Mesenchymal stem cell (in vitro differentiated cells and primary cell): ENCODE results near the gene ERC2.

ENCODE experiments used
- DNase-seq: peaks from one replicate; pipeline ENCODE4 v3.0.0-alpha.2; 2013
- H2AFZ ChIP-seq: one replicate; pipeline ENCODE4 v1.6.1; 2013; ENCODE audit warnings: low read depth, mild to moderate bottlenecking, control low read depth, inconsistent platforms, low read length, moderate library complexity
- H2AK5ac ChIP-seq: 2 replicates; pipeline ENCODE4 v1.6.1; 2013; ENCODE audit warnings: low read length, moderate library complexity, mild to moderate bottlenecking, inconsistent platforms; ENCODE audit not compliant: severe bottlenecking
- H2BK120ac ChIP-seq: one replicate; pipeline ENCODE4 v1.6.1; 2013; ENCODE audit warnings: low read depth, mild to moderate bottlenecking, inconsistent platforms, low read length, moderate library complexity
- H2BK12ac ChIP-seq, 2 experiments: one replicate each; pipeline ENCODE4 v1.6.1; 2013; ENCODE audit warnings: inconsistent platforms in 2 of 2, low read length in 2 of 2, mild to moderate bottlenecking in 2 of 2, moderate library complexity in 2 of 2, control low read depth in 1 of 2
- H2BK15ac ChIP-seq: one replicate; pipeline ENCODE4 v1.6.1; 2013; ENCODE audit warnings: mild to moderate bottlenecking, low read depth, inconsistent platforms; ENCODE audit not compliant: poor library complexity, severe bottlenecking
- H2BK5ac ChIP-seq: 2 replicates; pipeline ENCODE4 v1.6.1; 2013; ENCODE audit warnings: low read depth, mild to moderate bottlenecking, low read length, control low read depth, inconsistent platforms; ENCODE audit not compliant: poor library complexity, severe bottlenecking
- H3K14ac ChIP-seq, 2 experiments: one replicate each; pipeline ENCODE4 v1.6.1; 2013; ENCODE audit warnings: inconsistent platforms in 2 of 2, low read length in 2 of 2, control low read depth in 1 of 2, mild to moderate bottlenecking in 1 of 2, moderate library complexity in 1 of 2
- H3K18ac ChIP-seq, 2 experiments: one replicate each; pipeline ENCODE4 v1.6.1; 2013; ENCODE audit warnings: inconsistent platforms in 2 of 2, low read length in 2 of 2, control low read depth in 1 of 2, low read depth in 1 of 2, mild to moderate bottlenecking in 1 of 2
- H3K23ac ChIP-seq, 2 experiments: one replicate each; pipeline ENCODE4 v1.6.1; 2013; ENCODE audit warnings: inconsistent platforms in 2 of 2, low read length in 2 of 2, mild to moderate bottlenecking in 2 of 2, moderate library complexity in 2 of 2, control low read depth in 1 of 2
- H3K27ac ChIP-seq: 2 replicates; pipeline ENCODE4 v1.5.1; 2013; ENCODE audit warnings: mild to moderate bottlenecking, moderate library complexity, low read length, control low read depth, inconsistent platforms; ENCODE audit not compliant: poor library complexity, severe bottlenecking
- H3K27me3 ChIP-seq, 2 experiments: 2 replicates each; pipeline versions ENCODE4 v1.6.1 to v1.7.0; 2013; ENCODE audit warnings: low read length in 2 of 2, mild to moderate bottlenecking in 2 of 2, moderate library complexity in 2 of 2, control low read depth in 1 of 2, inconsistent platforms in 1 of 2; ENCODE audit not compliant: control insufficient read depth in 1 of 2, insufficient read depth in 1 of 2
- H3K36me3 ChIP-seq, 2 experiments: 2 replicates each; pipeline versions ENCODE4 v1.6.1 to v1.7.0; 2013; ENCODE audit warnings: low read length in 2 of 2, control low read depth in 1 of 2, inconsistent platforms in 1 of 2, low read depth in 1 of 2, mild to moderate bottlenecking in 1 of 2; ENCODE audit not compliant: insufficient read depth in 2 of 2, control insufficient read depth in 1 of 2
- H3K4ac ChIP-seq, 2 experiments: one replicate each; pipeline ENCODE4 v1.6.1; 2013; ENCODE audit warnings: inconsistent platforms in 2 of 2, low read length in 2 of 2, mild to moderate bottlenecking in 2 of 2, moderate library complexity in 2 of 2, control low read depth in 1 of 2, low read depth in 1 of 2
- H3K4me1 ChIP-seq: 2 replicates; pipeline ENCODE4 v1.6.1; 2013; ENCODE audit warnings: low read depth, low read length, control low read depth; ENCODE audit not compliant: control insufficient read depth, insufficient read depth
- H3K4me2 ChIP-seq: 2 replicates; pipeline ENCODE4 v1.6.1; 2013; ENCODE audit warnings: low read length, mild to moderate bottlenecking, inconsistent platforms; ENCODE audit not compliant: poor library complexity, severe bottlenecking
- H3K4me3 ChIP-seq, 2 experiments: 2 replicates each; pipeline versions ENCODE4 v1.5.1 to v1.7.0; 2013; ENCODE audit warnings: low read length in 2 of 2, mild to moderate bottlenecking in 2 of 2, control low read depth in 1 of 2, low read depth in 1 of 2; ENCODE audit not compliant: insufficient read depth in 1 of 2
- H3K79me1 ChIP-seq: replicated peaks from 2 replicates; pipeline ENCODE4 v1.6.1; 2013; ENCODE audit warnings: mild to moderate bottlenecking, control low read depth, low read length, inconsistent platforms; ENCODE audit not compliant: poor library complexity, severe bottlenecking
- H3K9ac ChIP-seq: 2 replicates; pipeline ENCODE4 v1.7.0; 2013; ENCODE audit warnings: mild to moderate bottlenecking, low read length, moderate library complexity
- H3K9me3 ChIP-seq: 2 replicates; pipeline ENCODE4 v1.7.0; 2013; ENCODE audit warnings: mild to moderate bottlenecking, low read length; ENCODE audit not compliant: control insufficient read depth
- H4K8ac ChIP-seq: one replicate; pipeline ENCODE4 v1.6.1; 2013; ENCODE audit warnings: inconsistent platforms, mild to moderate bottlenecking, low read length, moderate library complexity
- H4K91ac ChIP-seq: one replicate; pipeline ENCODE4 v1.6.1; 2013; ENCODE audit warnings: mild to moderate bottlenecking, low read length, inconsistent platforms
- WGBS: methylation state at CpG from one replicate; pipeline ENCODE4 v1.1.7; 2013; ENCODE audit warnings: mixed read lengths; 5-methylcytosine and 5-hydroxymethylcytosine counted together

ERC2 gene

DNA sequence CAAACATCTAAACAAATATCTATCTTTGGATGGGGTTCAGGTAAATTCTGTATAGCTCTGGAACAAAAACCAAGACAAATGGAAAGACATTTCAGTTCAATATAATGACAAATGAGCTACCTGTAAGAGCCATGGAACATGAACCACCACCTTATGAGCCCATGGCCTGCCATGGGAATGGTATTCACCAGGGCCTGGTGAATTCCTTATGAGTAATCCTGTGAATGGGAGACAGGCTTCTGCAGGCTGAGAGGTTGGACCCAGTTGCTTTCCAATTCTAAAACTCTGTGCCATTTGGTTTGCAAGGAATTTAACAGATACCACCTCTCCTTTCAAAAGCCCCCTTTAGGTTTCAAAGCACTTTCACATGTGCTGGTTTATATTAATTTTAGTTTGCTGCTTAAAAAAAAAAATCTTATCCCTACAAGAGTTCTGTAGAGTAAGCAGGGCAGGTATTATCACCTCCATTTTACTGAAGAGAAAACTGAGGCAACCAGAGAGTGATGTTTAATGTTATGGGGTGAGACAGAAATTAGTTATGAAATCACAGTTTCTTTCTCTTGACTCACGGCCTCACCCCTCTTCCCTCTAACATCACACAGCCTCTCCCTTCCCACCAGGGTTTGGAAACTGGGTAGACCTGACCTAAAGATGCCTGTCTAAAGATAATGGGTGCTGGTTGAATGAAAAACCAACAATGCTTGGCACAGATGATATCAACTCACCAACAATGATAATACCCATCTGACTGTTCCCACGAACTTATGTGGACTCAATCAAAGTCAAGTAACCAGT, 583.6 kb downstream of the ERC2 start:
- Histone ChIP-seq H3K4me2 (no peak overlapping the region), H3K23ac (no peak overlapping the region), H3K9me3 (no peaks in the 10 kb centered on the region), H3K79me1 (no peaks in the 10 kb centered on the region), H2BK5ac (no peak overlapping the region), H3K27ac (no peak overlapping the region), H3K4me3 (no peak overlapping the region), H3K36me3 (no peaks in the 10 kb centered on the region), H3K27me3 (no peaks in the 10 kb centered on the region), H4K91ac (peak overlapping the region; percentile 92), H3K9ac (no peak overlapping the region), H2BK15ac (no peak overlapping the region), H4K8ac (peak overlapping the region; percentile 73), H3K4ac (peak overlapping the region; percentile 54 to 89), H2BK12ac (peak overlapping the region; percentile 37 to 78), H3K4me1 (no peaks in the 10 kb centered on the region), H3K18ac (peak overlapping the region; percentile 89 to 90), H2AFZ (no peak overlapping the region), H2AK5ac (peak overlapping the region; percentile 19), H2BK120ac (peak overlapping the region; percentile 27), H3K14ac (no peak overlapping the region)
- no peak for DNase-seq
- 80% methylated on average over 1 of the region's 2 CpGs for WGBS

- Histone ChIP-seq H2BK120ac (no peak overlapping the region), H3K23ac (no peak overlapping the region), H3K4me3 (no peak overlapping the region), H2AFZ (no peak overlapping the region), H3K4me2 (no peak overlapping the region), H3K9ac (no peak overlapping the region), H2BK15ac (no peak overlapping the region), H3K27me3 (no peaks in the 10 kb centered on the region), H3K14ac (no peak overlapping the region), H3K79me1 (no peaks in the 10 kb centered on the region), H3K4me1 (no peaks in the 10 kb centered on the region), H3K9me3 (no peaks in the 10 kb centered on the region), H3K27ac (no peak overlapping the region), H3K4ac (no peak overlapping the region), H4K8ac (no peak overlapping the region), H2BK5ac (no peak overlapping the region), H3K18ac (no peak overlapping the region), H2AK5ac (no peak overlapping the region), H4K91ac (no peak overlapping the region), H3K36me3 (no peaks in the 10 kb centered on the region), H2BK12ac (no peak overlapping the region)
- DNase-seq = no peak
- WGBS = no CpG with 5 or more reads among the region's 1 CpG
These were observed 584.2 kb downstream of the ERC2 start for GRCh38 chr3:55884066-55884465.

- H3K27me3 ChIP-seq = no peaks in the 10 kb centered on the region
- H2BK15ac ChIP-seq = no peak overlapping the region
- H3K9ac ChIP-seq = no peak overlapping the region
- no peak overlapping the region for H2BK120ac ChIP-seq
- H3K4me3 ChIP-seq = no peak overlapping the region
- WGBS = 97% methylated on average over 1 of the region's 2 CpGs
- no peak overlapping the region for H3K23ac ChIP-seq
- H3K36me3 ChIP-seq = no peaks in the 10 kb centered on the region
- no peak overlapping the region for H3K27ac ChIP-seq
- H2BK12ac ChIP-seq = peak overlapping the region in 1 of 2 experiments; percentile 84
- no peak overlapping the region for H3K14ac ChIP-seq
- no peaks in the 10 kb centered on the region for H3K79me1 ChIP-seq
- H3K4me2 ChIP-seq = no peak overlapping the region
- H3K4ac ChIP-seq = peak overlapping the region in 1 of 2 experiments; percentile 16
- no peak overlapping the region for H2AFZ ChIP-seq
- H2AK5ac ChIP-seq = no peak overlapping the region
- no peak overlapping the region for H4K8ac ChIP-seq
- peak overlapping the region in 1 of 2 experiments; percentile 62 for H3K18ac ChIP-seq
- H3K9me3 ChIP-seq = no peaks in the 10 kb centered on the region
- H2BK5ac ChIP-seq = no peak overlapping the region
- no peak overlapping the region for H4K91ac ChIP-seq
- no peak for DNase-seq
- no peaks in the 10 kb centered on the region for H3K4me1 ChIP-seq
These were observed 586.3 kb downstream of the ERC2 start for GRCh38 chr3:55882006-55882405.

- H3K4ac ChIP-seq = no peak overlapping the region
- H2BK15ac ChIP-seq = no peak overlapping the region
- H3K9me3 ChIP-seq = no peaks in the 10 kb centered on the region
- H4K91ac ChIP-seq = no peak overlapping the region
- H2AK5ac ChIP-seq = no peak overlapping the region
- no peaks in the 10 kb centered on the region for H3K36me3 ChIP-seq
- no peak overlapping the region for H4K8ac ChIP-seq
- H3K14ac ChIP-seq = no peak overlapping the region
- no peak overlapping the region for H3K18ac ChIP-seq
- no peak overlapping the region for H3K23ac ChIP-seq
- no peak for DNase-seq
- no peak overlapping the region for H3K27ac ChIP-seq
- no peak overlapping the region for H3K4me2 ChIP-seq
- H3K9ac ChIP-seq = no peak overlapping the region
- no peaks in the 10 kb centered on the region for H3K4me1 ChIP-seq
- no peak overlapping the region for H2AFZ ChIP-seq
- no peaks in the 10 kb centered on the region for H3K79me1 ChIP-seq
- H2BK5ac ChIP-seq = no peak overlapping the region
- H2BK120ac ChIP-seq = no peak overlapping the region
- no peak overlapping the region for H2BK12ac ChIP-seq
- H3K27me3 ChIP-seq = no peaks in the 10 kb centered on the region
- H3K4me3 ChIP-seq = no peak overlapping the region
These were observed 587.9 kb downstream of the ERC2 start for GRCh38 chr3:55880357-55880756.
